Adipocyte (in vitro differentiated cells): ENCODE measurements around the gene CRPPA.
"Not testable (repeated sequence)": the region's sequence is repeated elsewhere in the genome, so short reads cannot be mapped to it uniquely, and the experiment has no call there.

ENCODE experiments used
- DNase-seq: peaks from one replicate; pipeline ENCODE4 v3.0.0-alpha.2; 2015; ENCODE audit warnings: low read depth
- H3K27me3 ChIP-seq: replicated peaks from 2 replicates; pipeline ENCODE4 v1.7.0; 2013; ENCODE audit warnings: mild to moderate bottlenecking, low read length, moderate library complexity; ENCODE audit not compliant: control insufficient read depth, insufficient read depth
- H3K36me3 ChIP-seq: 2 replicates; pipeline ENCODE4 v1.7.0; 2013; ENCODE audit warnings: low read length, mild to moderate bottlenecking, moderate library complexity; ENCODE audit not compliant: control insufficient read depth, insufficient read depth, severe bottlenecking
- H3K4me1 ChIP-seq: 2 replicates; pipeline ENCODE4 v1.7.0; 2013; ENCODE audit warnings: mild to moderate bottlenecking, low read length, moderate library complexity; ENCODE audit not compliant: control insufficient read depth, insufficient read depth
- H3K4me3 ChIP-seq: 2 replicates; pipeline ENCODE4 v1.7.0; 2013; ENCODE audit warnings: mild to moderate bottlenecking, low read length, moderate library complexity
- H3K9ac ChIP-seq: 2 replicates; pipeline ENCODE4 v1.7.0; 2013; ENCODE audit warnings: mild to moderate bottlenecking, low read length, moderate library complexity
- H3K9me3 ChIP-seq: 2 replicates; pipeline ENCODE4 v1.7.0; 2013; ENCODE audit warnings: mild to moderate bottlenecking, low read length, moderate library complexity; ENCODE audit not compliant: control insufficient read depth

Gene CRPPA

GRCh38 chr7:16421333-16422102, at the start of gene CRPPA:
Gene CRPPA (minus strand): TSS chr7:16421538. CDS start chr7:16421322, 216 bp downstream.
- peak within 1 kb of the TSS; percentile 88 for H3K9ac ChIP-seq
- peaks cover 17% of the 10 kb centered on the region for H3K4me1 ChIP-seq
- no peaks in the 10 kb centered on the region for H3K36me3 ChIP-seq
- peak; percentile 52 for DNase-seq
- no peaks in the 10 kb centered on the region for H3K9me3 ChIP-seq
- H3K4me3 ChIP-seq: peak within 1 kb of the TSS; percentile 80
- H3K27me3 ChIP-seq: no peaks in the 10 kb centered on the region

- peak within 1 kb of the TSS; percentile 58 for H3K4me3 ChIP-seq
These were observed 44.4 kb upstream of the CRPPA start, which contains the start of gene SOSTDC1 for GRCh38 chr7:16465469-16466361. Gene SOSTDC1 (minus strand): TSS chr7:16465738. CDS start chr7:16465668, 70 bp downstream.

DNA sequence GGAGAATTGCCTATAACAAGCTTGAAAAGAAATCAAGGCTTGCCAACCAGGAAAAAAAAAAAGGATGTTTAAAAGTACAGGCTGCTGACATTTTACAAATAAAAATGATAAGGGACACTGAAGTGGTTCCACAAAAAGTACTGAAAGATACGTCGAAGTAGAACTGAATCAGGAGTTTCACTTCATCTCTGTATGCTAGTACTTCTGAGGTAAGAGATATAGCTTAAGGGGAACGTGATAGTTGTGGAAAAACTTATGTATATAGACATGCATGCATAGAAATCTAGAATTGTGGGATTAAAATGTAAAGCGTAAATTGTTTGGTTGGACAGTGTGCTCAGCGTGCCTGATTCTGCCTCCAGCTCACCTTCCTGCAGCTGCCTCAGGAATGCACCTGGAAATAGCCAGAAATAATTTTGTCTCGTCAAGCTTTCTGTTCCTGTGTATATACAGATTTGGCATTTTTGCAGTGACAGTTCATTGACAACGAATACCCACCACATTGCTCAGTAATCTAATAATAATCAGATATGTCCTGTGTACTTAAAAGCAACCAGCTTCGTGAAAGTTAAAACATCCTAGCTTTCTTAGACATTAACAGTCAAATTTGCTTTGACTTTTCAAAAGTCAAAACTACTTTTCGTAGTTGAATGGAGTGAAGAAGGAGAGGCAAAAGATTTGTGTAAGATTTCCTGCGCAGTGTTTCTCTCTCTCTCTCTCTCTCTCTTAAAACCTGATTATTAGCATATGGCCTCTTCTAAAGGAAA, 42.8 kb upstream of the CRPPA start:
- H3K4me1 ChIP-seq: peaks cover 4% of the 10 kb centered on the region
- no peaks in the 10 kb centered on the region for H3K9me3 ChIP-seq
- no peaks in the 10 kb centered on the region for H3K36me3 ChIP-seq
- H3K9ac ChIP-seq: no peak overlapping the region
- H3K4me3 ChIP-seq: no peak overlapping the region
- H3K27me3 ChIP-seq: peaks cover 11% of the 10 kb centered on the region
- DNase-seq: no peak

More at GRCh38 chr7:16465469-16466361, 44.4 kb upstream of the CRPPA start, which contains the start of gene SOSTDC1:
- no peaks in the 10 kb centered on the region for H3K36me3 ChIP-seq
- DNase-seq: peak; percentile 38
- H3K4me1 ChIP-seq: peaks cover 4% of the 10 kb centered on the region
- H3K9ac ChIP-seq: no peak within 1 kb of the TSS
- peaks cover 11% of the 10 kb centered on the region for H3K27me3 ChIP-seq
- H3K9me3 ChIP-seq: no peaks in the 10 kb centered on the region

DNA sequence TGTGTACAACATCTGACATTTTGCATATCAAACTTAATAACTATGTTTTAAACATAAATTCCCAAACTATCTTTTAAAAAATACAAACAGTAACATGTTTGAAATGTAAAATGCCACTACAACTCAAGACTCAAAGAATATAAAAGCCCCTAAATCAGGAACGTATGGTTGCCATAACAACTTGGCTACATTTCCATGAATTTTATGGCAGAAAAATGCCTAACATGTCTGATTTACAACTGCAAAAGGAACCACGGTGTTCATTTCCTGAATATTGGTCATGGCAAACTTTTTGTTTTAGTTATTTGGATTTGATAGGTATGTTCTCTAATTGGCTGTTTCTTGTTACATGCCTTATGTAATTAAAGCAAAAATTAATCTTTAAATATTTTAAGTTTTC, 42.2 kb upstream of the CRPPA start:
- no peak for DNase-seq
- Histone ChIP-seq H3K27me3 (peaks cover 11% of the 10 kb centered on the region), H3K4me3 (no peak overlapping the region), H3K9ac (no peak overlapping the region), H3K9me3 (no peaks in the 10 kb centered on the region), H3K4me1 (peaks cover 4% of the 10 kb centered on the region), H3K36me3 (no peaks in the 10 kb centered on the region)

- Histone ChIP-seq H3K4me3 (no peak overlapping the region), H3K27me3 (peaks cover 11% of the 10 kb centered on the region), H3K4me1 (peaks cover 4% of the 10 kb centered on the region), H3K36me3 (no peaks in the 10 kb centered on the region), H3K9me3 (no peaks in the 10 kb centered on the region), H3K9ac (no peak overlapping the region)
- DNase-seq: no peak
These were observed 41.1 kb upstream of the CRPPA start for GRCh38 chr7:16462431-16462889.

- DNase-seq: peak; percentile 85
- Histone ChIP-seq H3K9ac (no peak overlapping the region), H3K27me3 (peaks cover 7% of the 10 kb centered on the region), H3K4me1 (peaks cover 2% of the 10 kb centered on the region), H3K36me3 (no peaks in the 10 kb centered on the region), H3K9me3 (no peaks in the 10 kb centered on the region), H3K4me3 (no peak overlapping the region)
These were observed 39.6 kb upstream of the CRPPA start for GRCh38 chr7:16460789-16461493.

- H3K4me1 ChIP-seq, H3K9me3 ChIP-seq, DNase-seq, H3K27me3 ChIP-seq, H3K36me3 ChIP-seq, H3K4me3 ChIP-seq, H3K9ac ChIP-seq: not testable (repeated sequence)
These were observed 35.0 kb upstream of the CRPPA start for GRCh38 chr7:16456303-16456702.

- H3K9ac ChIP-seq: no peak overlapping the region
- H3K9me3 ChIP-seq: no peaks in the 10 kb centered on the region
- DNase-seq: no peak
- no peaks in the 10 kb centered on the region for H3K36me3 ChIP-seq
- no peak overlapping the region for H3K4me3 ChIP-seq
- H3K4me1 ChIP-seq: no peaks in the 10 kb centered on the region
- no peaks in the 10 kb centered on the region for H3K27me3 ChIP-seq
These were observed 34.3 kb upstream of the CRPPA start for GRCh38 chr7:16455591-16455990.

GRCh38 chr7:16450366-16450765, 29.0 kb upstream of the CRPPA start:
- H3K9me3 ChIP-seq: no peaks in the 10 kb centered on the region
- no peaks in the 10 kb centered on the region for H3K36me3 ChIP-seq
- DNase-seq: no peak
- no peaks in the 10 kb centered on the region for H3K4me1 ChIP-seq
- no peak overlapping the region for H3K9ac ChIP-seq
- H3K27me3 ChIP-seq: no peaks in the 10 kb centered on the region
- H3K4me3 ChIP-seq: no peak overlapping the region

DNA sequence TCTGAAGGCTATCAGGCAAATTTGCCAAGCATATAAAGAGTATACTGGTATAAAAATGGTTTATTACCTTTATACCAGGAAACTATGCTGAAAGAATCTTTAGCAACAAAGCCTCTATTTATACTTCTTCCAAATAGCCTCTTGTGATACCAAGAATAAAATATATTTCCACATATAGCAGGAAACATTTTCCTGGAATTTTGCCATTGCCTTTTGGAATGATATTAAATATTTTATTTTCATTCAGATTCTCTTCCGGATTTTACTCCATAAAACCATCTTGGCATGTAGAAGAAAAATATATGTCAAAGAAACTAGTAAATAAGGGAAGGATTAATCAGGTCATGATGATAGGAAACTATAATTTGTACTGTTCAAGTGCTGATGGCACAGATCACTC, 26.5 kb upstream of the CRPPA start:
- H3K4me1 ChIP-seq: no peaks in the 10 kb centered on the region
- no peaks in the 10 kb centered on the region for H3K36me3 ChIP-seq
- no peak overlapping the region for H3K9ac ChIP-seq
- H3K4me3 ChIP-seq: no peak overlapping the region
- H3K27me3 ChIP-seq: no peaks in the 10 kb centered on the region
- H3K9me3 ChIP-seq: no peaks in the 10 kb centered on the region
- no peak for DNase-seq
